HG03159 (cell line): ENCODE data around the gene TSC22D4.
"Not testable (repeated sequence)": the region's sequence is repeated elsewhere in the genome, so short reads cannot be mapped to it uniquely, and the experiment has no call there.

Source experiments
- ATAC-seq: cut with Tn5 transposase; IDR thresholded peaks from one replicate; pipeline ENCODE4 v1.9.1; 2021; ENCODE audit warnings: mild to moderate bottlenecking, moderate library complexity; ENCODE audit not compliant: unreplicated experiment

The TSC22D4 gene

DNA sequence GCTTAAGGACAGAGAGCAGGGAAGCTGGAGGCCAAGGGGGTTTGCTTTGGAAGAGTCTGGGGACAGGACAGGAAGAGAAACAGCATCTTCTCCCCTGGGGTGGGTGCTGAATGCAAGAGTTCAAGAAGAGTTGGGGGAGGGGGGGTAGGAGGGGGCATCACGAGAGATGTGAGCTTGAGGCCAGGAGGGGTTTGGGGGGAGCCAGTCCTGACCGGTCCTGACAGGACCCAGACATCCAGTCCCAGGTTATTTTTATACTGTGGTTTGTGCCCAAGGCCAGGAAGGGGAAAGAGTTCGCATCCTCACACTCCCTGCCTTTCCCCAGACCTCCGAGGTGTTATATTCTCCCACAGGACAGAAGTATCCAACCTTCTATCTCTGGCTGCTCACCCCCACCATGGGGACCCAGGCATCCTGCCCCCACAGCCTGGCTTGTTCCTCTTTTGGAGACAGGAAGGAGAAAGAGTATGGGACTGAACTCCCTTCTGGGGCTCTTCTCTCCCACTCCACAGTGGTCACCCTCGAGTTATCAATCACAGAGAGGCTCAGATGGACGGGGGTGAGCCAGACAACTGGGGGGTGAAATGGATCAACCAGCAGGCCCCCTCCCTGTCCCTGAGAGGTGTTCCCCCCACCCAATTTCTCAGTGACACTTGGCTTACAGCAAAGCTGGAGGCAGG lies 2.8 kb downstream of the TSC22D4 start:
- ATAC-seq, result no peak

DNA sequence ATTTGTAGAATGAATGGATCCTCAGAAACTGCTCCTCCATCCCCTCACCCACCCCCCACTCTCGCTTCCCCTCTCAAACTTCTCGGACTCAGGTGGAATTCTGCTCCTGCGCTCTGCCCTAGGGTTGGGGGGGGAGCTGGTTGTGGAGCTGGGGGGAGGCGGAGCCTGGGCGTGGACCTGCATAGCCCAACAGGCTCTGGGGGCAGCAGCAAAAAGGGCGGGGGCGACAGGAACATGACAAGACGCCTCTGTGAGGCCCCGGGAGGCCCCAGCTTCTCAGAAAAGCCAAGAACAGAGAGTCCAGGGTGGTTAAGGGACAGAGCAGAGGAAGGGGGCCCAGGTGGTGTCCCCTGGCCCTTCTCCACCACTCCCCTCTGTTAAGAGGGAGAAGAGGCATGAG lies 3.5 kb downstream of the TSC22D4 start:
- ATAC-seq, result no peak

DNA sequence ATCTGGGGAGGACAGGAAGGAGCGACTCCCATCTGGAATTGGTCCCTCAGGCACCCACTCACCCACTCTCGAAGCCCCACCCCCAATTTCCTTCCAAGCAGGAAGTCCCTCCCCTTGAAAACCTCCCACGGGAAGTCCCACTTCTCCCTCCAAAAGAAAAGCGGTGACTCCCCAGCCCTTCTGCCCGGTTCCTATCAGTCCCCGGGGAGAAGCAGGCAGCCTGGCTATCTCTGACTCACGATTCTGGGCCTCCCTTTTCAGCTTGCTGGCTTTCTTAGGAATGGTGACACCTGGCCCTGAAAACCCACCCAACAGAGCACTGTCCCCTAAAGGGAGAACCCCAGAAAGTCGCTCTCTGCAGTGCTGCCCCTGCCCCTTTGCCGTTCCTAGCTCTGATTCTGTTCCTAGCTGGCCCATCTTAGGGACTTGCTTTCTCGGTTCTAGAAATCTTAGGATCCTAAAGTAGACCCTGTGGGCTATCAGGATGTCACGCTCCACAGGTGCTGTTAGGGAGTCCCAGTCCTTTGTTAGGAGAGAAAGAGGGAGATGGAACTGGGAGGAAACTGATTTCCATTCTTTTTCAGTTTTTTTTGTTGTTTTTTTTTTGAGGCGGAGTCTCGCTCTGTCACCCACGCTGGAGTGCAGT lies 6.0 kb downstream of the TSC22D4 start:
- no peak for ATAC-seq

DNA sequence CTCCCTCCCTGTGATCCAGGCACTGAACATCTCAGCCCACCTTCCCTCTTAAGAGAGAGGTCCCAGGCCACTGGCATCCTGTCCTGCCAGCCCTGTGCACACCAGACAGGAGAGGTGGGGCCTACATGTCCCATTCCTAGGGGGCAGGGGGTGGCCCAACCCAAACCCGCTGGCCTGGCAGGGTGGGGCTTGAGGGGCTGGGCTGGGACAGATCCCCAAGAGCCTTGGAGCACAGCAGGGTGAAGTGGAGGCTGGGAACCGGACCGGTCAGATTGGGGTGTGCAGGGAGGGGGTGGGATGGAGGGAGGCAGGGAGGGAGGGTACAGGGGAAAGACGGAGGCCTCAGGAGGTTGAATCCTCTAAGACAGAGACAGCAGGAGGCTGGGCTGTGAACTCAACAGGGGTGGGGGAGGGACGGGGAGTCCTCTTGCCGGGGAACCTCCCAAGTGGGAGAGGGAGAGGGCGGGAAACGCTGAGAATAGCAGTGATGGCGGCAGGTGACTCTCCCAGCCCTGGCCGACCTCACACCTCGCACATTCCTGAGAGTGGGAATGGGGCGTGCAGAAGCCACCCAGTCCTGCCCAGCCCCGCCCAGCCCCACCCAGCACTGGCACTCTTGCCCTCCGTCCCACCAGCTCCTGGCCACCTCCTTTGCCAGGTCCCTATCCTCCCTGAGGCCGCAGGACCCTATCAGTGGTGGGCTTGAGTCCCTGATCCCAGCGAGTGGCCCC lies 6.7 kb downstream of the TSC22D4 start:
- no peak for ATAC-seq

DNA sequence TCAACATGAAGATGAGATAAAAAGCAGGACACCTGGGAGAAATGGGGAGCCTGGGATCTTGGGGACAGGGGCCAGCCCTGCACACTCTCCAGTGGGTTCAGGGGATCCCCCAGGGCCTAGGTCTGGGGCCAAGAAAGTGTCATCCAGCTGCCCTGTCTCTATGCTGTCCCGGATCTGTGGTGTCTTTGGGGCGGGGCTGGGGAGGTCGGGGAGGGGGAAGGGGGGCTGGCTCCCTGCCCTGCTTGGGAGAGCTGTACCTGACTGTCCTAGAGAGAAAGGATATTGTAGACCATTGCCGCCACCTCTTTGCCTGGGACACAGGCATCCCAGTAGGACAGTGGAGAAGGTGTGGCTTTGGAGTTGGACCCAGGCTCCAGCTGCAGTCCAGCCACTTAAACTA lies 8.0 kb downstream of the TSC22D4 start:
- ATAC-seq, result no peak

DNA sequence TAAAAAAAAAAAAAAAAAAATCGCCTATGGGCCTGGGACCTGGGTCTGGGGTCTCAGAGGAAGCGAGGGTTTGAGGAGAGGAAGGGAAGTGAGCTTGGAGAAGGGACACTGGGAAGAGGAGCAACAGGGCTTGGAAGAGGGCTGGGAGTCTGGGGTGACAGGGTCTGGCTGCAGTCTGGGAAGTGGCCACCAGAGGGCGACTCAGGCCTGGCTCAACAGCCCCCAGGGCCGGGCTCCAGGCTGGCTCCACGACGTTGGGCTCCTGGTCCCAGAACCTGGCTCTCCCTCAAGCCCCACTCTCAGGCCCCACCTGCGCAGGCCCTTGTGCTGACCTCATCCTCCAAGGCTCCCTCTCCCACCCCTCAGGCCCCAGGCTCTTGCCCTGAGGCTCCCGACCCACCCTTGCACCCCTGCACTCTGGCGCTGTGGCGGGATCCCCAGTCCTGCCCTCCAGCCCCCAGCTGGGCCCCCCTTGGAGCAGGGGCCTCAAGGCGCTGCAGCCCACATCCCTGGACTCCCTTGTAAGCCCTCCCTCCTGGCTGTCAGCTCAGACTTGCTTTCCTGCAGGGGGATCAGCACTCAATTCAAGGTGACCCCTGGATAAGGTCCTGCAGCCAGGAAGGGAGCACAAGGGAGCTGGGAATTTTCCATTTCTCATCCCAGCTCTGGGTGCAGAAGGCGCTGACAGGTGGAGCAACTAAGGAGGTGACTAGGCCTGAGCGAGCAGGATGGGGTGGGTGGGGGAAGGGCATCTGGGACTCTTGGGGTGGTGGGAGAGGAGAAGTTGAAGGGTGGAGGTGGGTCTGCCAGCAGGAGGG lies 9.6 kb downstream of the TSC22D4 start:
- ATAC-seq, result no peak

DNA sequence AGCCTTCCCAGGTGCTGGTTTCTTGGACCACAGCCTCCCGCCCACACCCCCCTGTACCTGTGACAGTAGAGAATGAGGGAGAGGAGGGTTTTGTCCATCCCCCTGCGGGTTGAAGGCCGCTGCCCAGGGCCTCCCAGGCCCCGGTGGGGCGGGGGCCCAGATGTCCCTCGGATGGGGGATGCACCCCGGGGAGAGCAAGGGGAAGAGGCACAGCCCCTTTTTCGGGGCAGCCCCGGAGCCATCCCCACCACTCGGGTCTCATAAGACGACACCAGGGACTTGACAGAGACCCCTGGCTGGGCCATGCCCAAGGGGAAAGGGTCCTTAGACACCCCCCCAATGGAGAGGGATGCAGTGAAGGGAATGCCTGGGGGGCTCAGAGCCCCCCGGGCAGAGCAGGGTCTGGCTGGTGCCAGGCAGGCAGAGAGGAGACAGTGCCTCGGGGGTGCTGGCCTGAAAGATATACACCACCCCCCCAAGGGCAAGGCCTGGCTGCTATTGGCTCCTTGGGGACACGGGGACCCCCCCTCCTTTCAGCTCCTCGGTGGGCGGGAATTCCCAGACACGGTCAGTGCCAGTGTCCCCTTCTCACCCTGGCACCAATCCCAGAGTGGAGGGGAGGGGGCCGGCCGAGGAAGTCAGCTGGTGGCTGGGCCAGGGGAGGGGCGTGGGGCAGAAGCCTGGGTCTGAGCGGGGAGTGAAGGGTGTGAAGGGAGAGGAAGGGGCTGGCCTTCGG lies 11.2 kb downstream of the TSC22D4 start:
- ATAC-seq, result no peak

DNA sequence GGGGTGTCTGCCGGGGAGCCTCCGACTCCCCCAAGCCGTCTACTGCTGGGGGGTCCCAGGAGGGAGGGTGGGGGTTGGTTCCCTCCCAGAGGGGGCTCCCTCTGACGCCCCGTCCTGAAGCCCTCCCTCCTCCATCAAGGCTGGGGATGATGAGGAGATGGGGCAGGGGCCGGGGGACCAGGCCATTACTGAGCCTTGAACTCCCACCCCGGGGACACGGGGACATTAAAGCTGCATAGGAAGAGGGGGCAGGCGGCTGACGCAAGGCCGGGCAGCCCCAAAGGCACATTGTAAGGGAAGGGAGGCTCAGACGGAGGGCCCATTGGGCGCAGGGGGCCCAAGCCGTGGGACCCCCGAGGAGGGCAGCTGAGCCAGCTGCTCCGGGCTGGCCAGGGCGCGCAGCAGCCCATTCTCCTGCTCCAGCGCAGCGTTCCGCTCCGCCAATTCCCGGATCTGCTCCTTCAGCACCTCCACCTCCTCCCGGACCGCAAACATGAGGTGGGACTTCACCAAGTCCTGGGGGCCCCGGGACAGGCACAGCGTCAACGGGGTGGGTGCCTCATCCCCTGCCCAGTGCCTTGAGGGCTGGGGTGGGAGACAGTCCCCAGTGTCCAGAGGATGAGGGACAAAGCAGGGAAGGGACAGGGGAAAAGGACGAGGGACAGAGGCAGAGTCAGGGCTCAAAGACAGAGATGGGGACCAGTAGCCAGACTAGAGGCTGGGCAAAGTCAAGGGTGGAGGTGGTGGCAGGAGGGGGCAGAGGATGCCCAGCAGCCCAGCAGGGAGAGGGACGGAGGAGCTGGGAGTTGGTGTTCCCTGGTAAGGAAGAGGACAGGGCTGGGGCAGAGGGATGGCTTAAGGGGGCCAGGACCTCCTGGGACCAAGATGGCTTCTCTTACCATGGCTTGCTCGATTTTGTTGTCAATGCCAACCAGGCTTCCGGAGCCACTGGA lies 12.1 kb downstream of the TSC22D4 start:
- no peak for ATAC-seq

DNA sequence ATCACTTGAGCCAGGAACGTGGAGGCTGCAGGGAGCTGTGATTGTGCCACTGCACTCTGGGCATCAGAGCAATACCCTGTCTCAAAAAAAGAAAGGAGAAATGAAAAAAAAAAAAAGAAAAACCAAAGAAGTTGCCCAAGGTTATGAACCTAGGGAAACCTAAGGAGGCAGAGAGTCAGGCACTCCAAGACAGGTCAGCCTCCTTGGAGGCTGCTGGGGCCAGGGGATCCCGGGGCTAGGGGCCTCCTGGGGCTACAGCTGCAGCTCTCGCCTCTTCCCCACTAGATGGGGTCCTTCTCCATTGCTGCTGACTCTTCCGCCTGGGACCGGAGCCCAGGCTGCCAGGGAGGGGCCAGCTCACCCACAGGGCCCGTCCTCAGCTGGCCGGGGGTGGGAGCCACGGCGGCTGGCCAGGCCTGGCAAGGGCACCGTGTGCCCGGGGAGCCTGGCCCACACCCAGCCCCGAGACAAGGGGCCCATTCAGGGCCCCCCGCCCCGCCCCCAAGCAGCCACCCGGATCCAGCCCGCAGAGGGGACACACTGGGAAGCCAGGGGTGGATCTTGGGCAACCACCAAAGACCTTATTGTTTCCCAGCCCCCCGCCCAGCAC lies 13.2 kb downstream of the TSC22D4 start:
- ATAC-seq, result no peak

DNA sequence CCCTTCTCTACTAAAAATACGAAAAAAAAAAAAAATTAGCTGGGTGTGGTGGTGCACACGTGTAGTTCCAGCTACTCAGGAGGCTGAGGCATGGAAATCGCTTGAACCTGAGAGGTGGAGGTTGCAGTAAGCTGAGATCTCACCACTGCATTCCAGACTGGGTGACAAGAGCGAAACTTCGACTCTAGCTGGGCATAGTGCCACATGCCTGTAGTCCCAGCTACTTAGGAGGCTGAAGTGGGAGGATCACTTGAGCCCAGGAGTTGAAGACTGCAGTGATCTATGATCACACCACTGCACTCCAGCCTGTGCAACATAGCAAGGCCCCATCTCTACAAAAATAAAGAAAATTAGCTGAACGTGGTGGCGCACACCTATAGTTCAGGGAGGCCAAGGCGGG lies 13.7 kb downstream of the TSC22D4 start:
- ATAC-seq, result no peak

DNA sequence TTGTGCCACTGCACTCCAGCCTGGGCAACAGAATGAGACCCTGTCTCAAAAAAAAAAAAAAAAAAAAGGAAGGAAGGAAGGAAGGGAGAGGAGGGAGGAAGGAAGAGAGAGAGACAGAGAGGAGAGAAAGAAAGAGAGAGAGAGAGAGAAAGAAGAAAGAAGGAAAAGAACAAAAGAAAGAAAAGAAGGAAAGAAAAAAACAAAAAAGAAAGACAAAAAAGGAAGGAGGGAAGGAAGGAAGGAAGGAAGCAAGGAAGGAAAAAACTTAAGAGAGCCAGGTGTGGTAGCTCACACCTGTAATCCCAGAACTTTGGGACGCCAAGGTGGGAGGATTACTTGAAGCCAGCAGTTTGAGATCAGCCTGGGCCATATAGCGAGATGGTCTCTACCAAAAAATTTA lies 14.2 kb downstream of the TSC22D4 start:
- ATAC-seq, result no peak

DNA sequence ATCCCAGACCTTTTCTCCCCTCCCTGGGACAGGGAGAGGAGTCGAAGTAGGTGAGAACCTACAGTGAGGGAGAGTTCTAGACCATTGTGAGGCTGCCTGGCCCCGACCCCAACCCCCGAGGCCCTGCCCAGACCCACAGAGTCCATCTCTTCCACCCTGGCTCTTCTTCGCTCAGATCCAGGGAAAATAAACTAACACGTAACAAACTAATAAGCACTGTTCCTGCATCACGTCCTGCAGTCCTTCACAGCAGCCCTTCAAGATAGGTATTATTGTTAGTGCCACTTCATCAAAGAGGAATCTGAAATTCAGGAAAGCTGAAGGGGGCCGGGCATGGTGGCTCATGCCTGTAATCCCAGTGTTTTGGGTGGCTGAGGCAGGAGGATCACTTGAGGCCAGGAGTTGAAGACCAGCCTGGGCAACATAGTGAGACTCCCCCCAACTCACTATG lies 14.8 kb downstream of the TSC22D4 start, which contains the start of gene SPACDR:
Gene SPACDR (minus strand): TSS at position 51 of the 451 bp plus-strand sequence. CDS start 235 bp downstream, outside the sequence.
- ATAC-seq, result no peak

DNA sequence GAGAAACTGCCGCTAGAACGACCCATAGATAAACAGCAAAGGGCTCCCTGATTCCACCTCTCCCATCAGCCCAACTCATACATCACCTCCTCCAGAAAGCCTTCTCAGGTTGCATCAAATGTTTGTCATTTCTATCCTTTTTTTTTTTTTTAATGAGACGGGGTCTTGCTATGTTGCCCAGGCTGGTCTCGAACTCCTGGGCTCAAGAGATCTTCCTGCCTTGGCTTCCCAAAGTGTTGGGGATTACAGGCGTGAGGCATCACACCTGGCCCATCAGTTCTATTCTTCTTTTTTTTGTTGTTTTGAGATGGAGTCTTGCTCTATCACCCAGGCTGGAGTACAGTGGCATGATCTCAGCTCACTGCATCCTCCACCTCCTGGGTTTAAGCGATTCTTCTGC lies 22.0 kb downstream of the TSC22D4 start:
- no peak for ATAC-seq

DNA sequence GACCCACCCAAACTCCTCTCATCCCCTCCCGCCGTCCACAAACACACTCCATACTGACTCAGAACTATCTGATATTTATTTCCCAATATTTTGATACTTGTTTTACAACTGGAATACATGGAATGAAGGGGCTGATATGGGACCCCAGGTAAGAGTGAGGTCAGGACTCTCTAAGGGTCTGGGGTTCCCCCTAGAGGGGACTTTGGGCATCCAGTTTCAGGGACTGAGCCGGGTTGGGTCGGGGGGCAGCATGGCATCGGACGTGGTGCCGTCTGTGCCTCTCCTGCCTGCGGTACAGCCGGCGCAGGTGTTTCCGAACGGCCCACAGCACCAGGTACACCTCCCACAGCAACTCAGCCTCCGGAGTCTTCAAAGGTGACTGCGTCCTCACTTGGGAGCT lies 22.5 kb downstream of the TSC22D4 start:
- no peak for ATAC-seq

DNA sequence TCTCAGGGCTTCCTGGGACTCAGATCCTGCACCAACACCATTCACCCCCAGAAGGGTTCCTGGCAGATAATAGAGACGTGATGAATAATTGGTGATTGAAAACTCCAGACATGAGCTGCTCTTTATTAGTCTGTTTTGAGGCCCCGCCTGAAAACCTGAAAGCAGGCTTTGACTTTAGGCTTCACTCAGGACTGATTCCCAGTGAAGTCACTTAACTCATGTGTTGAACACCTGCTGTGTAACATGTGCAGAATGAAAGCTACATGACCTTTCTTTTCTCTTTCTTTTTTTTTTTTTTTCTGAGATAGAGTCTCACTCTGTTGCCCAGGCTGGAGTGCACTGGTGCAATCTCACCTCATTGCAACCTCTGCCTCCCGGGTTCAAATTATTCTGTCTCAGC lies 23.8 kb downstream of the TSC22D4 start:
- no peak for ATAC-seq

DNA sequence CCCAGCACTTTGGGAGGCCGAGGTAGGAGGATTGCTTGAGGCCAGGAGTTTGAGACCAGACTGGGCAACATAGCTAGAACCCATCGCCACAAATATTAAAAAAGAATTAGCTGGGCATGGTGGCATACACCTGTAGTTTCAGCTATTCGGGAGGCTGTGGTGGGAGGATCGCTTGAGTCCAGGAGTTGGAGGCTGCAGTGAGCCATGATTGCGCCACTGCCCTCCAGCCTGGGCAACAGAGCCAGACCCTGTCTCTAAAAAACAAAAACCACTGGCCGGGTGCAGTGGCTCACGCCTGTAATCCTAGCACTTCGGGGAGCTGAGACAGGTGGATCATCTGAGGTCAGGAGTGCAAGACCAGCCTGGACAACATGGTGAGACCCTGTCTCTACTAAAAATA lies 25.2 kb downstream of the TSC22D4 start:
- not testable (repeated sequence) for ATAC-seq

DNA sequence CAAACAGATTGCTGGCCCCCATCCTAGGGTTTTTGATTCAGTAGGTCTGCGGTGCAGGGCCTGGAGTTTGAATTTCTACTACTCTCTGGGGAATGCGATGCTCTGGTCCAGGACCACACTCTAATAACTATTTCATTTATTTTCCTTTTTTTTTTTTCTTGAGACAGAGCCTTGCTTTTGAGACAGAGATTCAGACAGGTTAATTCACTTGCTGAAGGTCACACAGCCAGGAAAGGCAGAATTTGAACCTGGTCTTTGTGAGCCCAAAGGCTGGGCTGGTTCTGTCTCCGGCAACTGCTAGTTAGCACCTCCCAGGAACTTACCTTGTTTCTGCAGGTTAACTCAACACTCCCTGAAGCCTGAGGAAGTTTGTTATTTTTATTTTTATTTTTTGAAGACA lies 26.5 kb downstream of the TSC22D4 start:
- no peak for ATAC-seq

DNA sequence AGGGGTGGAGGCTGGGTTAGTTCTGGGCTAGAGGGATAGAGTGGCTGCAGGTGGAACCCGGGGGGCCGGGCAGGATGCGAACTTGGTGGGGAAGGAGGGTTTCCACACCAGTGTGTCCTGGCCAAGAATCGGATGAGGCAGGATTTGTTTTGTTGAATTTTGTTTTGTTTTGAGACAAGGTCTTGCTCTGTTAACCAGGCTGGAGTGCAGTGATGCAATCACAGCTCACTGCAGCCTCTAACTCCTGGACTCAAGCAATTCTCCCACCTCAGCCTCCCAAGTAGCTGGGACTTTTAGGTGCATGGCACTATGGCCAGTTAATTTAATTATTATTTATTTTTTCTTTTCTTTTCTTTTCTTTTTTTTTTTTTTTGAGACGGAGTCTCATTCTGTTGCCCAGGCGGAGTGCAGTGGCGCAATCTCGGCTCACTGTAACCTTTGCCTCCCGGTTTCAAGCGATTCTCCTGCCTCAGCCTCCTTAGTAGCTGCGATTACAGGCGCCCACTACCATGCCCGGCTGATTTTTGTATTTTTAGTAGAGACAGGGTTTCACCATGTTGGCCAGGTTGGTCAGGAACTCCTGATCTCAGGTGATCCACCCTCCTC lies 29.7 kb downstream of the TSC22D4 start:
- no peak for ATAC-seq
